Breast epithelium (tissue), 3 donors: ENCODE results near the gene COA3.
A peak's percentile ranks its signal among the peaks of the same experiment; 100 is the strongest.

ENCODE experiments used
- POLR2AphosphoS5 ChIP-seq, 3 donors: sonication (generic); formaldehyde crosslinking; IDR thresholded peaks; one replicate each; pipeline ENCODE4 v1.6.1; 2017; ENCODE audit warnings: antibody characterized with exemption in 3 of 3
- TF ChIP-seq, protein P1 (sequence below), 3 donors: fragments of 450-650 bp; IDR thresholded peaks; one replicate each; pipeline ENCODE4 v1.5.1; 2016 to 2017; ENCODE audit warnings: antibody characterized with exemption in 3 of 3, mild to moderate bottlenecking in 3 of 3, moderate library complexity in 3 of 3

- TF ChIP-seq, protein P1, sequence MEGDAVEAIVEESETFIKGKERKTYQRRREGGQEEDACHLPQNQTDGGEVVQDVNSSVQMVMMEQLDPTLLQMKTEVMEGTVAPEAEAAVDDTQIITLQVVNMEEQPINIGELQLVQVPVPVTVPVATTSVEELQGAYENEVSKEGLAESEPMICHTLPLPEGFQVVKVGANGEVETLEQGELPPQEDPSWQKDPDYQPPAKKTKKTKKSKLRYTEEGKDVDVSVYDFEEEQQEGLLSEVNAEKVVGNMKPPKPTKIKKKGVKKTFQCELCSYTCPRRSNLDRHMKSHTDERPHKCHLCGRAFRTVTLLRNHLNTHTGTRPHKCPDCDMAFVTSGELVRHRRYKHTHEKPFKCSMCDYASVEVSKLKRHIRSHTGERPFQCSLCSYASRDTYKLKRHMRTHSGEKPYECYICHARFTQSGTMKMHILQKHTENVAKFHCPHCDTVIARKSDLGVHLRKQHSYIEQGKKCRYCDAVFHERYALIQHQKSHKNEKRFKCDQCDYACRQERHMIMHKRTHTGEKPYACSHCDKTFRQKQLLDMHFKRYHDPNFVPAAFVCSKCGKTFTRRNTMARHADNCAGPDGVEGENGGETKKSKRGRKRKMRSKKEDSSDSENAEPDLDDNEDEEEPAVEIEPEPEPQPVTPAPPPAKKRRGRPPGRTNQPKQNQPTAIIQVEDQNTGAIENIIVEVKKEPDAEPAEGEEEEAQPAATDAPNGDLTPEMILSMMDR (IDR thresholded peaks at IDR 0.05), result no peak
- peak; percentile 25 to 89 (median 26) for TF ChIP-seq POLR2AphosphoS5 (IDR thresholded peaks at IDR 0.05)
These were observed 43.7 kb downstream of the COA3 start for GRCh38 chr17:42754782-42755181.
